ENCODE data around the gene ERVFRD-1.

DNA sequence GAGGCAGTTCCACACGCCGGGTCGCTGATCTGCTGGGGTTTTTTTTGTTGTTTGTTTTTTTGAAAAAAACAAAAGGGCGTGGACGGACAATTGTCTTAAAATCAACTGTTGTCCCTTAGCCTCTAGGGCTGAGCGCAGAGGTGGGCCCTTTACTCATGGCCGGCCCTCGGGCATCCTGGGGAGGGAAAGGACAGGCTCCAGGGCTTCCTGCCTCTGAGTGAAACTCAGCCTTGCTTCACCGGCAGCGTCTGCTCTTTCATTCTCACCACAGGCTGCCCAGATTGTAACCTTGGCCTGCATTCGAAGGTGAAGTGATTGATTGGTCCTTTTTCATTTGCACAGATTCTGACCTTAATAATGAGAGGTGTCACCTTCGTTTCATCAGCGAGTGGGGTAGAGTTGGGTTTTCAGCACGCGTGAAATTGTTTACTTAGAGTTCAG, 17.1 kb downstream of the ERVFRD-1 start:
- TF ChIP-seq CTCF (conservative IDR thresholded peaks at IDR 0.05; ENCODE audit: low read length): no peak
- TF ChIP-seq EZH2phosphoT487 (IDR thresholded peaks at IDR 0.05; ENCODE audit: borderline replicate concordance): no peak

Measured in Loucy (cell line).